ENCODE measurements around the gene ABCF3.

The ABCF3 gene

DNA sequence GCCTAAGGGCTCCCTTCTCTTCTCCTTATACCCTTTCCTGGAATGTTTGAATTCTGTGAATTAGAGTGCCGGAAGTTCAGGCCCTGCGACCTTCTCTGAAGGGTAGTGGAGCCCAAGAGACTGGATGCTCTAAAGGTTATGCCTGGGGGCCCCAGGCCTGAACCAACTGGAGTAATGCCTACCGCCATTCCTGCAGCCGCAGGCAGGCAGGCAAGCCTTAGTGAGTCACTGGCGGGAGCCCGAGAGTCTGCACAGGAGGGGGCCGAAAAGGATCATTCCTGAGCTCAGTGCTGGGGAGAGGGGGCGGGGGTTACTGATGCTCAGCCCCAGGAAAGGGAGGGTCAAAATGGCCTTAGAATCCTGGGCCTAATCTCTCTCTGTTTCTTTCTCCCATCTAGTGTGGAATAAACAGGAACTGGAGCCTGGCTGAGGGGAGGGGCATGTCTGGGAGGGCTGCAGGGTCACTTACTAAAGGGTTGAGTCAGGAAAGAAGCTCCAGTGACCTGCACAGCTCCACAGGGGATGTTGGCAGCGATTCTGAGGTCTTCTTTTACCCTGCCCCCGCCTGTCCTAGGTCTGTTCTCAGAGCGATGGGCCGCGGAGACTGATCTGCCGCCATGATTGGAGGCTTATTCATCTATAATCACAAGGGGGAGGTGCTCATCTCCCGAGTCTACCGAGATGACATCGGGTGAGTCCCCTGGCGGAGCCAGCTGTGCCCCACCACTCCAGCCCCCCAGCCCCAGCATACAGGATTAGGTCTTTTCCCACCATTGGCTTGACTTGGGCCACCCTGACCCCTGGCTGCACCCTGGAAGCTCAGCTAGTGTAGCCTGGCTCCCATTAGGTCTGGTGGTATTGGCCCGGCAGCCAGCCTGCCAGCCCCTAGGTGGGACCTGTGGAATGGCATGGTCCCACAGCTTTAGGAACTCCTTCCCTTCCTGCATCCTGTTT, 9.3 kb upstream of the ABCF3 start:
- TF ChIP-seq, protein P1, sequence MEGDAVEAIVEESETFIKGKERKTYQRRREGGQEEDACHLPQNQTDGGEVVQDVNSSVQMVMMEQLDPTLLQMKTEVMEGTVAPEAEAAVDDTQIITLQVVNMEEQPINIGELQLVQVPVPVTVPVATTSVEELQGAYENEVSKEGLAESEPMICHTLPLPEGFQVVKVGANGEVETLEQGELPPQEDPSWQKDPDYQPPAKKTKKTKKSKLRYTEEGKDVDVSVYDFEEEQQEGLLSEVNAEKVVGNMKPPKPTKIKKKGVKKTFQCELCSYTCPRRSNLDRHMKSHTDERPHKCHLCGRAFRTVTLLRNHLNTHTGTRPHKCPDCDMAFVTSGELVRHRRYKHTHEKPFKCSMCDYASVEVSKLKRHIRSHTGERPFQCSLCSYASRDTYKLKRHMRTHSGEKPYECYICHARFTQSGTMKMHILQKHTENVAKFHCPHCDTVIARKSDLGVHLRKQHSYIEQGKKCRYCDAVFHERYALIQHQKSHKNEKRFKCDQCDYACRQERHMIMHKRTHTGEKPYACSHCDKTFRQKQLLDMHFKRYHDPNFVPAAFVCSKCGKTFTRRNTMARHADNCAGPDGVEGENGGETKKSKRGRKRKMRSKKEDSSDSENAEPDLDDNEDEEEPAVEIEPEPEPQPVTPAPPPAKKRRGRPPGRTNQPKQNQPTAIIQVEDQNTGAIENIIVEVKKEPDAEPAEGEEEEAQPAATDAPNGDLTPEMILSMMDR (IDR thresholded peaks at IDR 0.05), result no peak

GRCh38 chr3:184177331-184177731, 8.7 kb upstream of the ABCF3 start:
- TF ChIP-seq, protein P1 (IDR thresholded peaks at IDR 0.05), result no peak

DNA sequence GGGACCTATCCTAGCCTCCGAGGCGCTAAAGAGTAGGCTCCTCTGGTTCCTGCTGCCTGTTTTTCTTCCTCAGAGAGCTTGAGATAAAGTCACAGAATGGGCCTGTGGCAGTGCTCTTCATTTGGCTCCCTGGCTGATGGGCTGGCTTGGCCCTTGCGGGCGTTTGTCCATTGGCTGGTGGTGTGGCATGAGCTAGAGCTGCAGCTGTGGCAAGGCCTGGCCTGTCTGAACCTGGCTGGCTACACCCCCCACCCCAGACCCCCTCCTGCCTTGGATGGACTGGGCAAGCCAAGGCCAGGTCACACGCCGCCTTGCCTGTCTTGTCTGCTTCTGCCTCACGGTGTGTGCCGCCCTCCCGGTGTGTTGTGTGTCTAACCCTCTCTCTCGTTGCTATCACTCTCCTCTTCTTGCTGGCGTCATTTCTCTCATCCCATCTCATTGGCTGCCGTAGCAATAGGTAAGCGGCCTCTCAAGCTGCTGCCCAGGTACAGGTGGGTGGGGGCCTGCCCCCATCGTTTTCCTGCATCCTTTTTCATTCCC, 8.2 kb upstream of the ABCF3 start:
- TF ChIP-seq, protein P1 (IDR thresholded peaks at IDR 0.05), result no peak

- TF ChIP-seq, protein P1 (IDR thresholded peaks at IDR 0.05), result no peak
These were observed 7.4 kb upstream of the ABCF3 start for GRCh38 chr3:184178521-184179138.

GRCh38 chr3:184180165-184180564, 5.8 kb upstream of the ABCF3 start:
- TF ChIP-seq, protein P1 (IDR thresholded peaks at IDR 0.05), result no peak

GRCh38 chr3:184181596-184181995, 4.4 kb upstream of the ABCF3 start:
- TF ChIP-seq, protein P1 (IDR thresholded peaks at IDR 0.05), result no peak

GRCh38 chr3:184183679-184184078, 2.3 kb upstream of the ABCF3 start:
- TF ChIP-seq, protein P1 (IDR thresholded peaks at IDR 0.05), result no peak

All from LNCAP (cell line).